Caki2 (cell line): ENCODE data around the gene ATOH8. TPM values are rescaled to one million over a fixed set of nuclear protein-coding genes. Genes with fewer than 3 reads are reported as not detected.

ENCODE experiments used
- DNase-seq: peaks from one replicate; pipeline ENCODE4 v3.0.0-alpha.2; 2015; ENCODE audit warnings: low read depth
- in situ Hi-C: cut with HindIII; loops from 2 replicates; pipeline ENCODE4 v1.10.0; 2016; ENCODE audit warnings: low sequenced_read_pairs, low pct_unique_long_range_greater_than_20kb, mixed read lengths
- total RNA-seq: library from RNA; depleted of rRNA; stranded (reverse); fragments of >200 nt; shearing (Covaris generic); gene quantifications from 2 replicates; pipeline ENCODE4 v1.2.3, GENCODE V29; 2014; ENCODE audit warnings: low replicate concordance

Gene ATOH8
- total RNA-seq, 1 experiment from 2014 or later = 12.9 TPM

DNA sequence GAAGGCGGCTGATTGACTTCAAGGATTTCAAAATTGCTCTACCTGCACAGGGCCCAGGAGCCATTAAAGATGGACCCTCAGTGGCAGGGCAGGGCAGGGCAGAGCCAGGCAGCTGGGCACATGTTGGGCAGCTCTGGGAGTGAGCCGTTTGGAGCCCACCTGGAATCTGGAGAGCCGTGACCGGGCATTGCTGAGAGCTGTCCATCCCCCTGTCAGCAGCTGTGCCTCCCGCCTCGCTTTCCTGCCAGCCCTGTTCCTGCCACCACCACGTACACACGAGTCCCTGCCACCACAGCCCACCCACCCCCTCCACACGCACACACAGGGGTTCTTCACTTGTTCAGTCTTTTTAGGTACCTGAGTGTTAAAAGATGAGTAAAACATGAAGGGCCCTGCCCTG lies 22.9 kb downstream of the ATOH8 start:
- DNase-seq = no peak
- in situ Hi-C loops = no loop called here

- DNase-seq = no peak
- in situ Hi-C loops = no loop called here
Observed at GRCh38 chr2:85777441-85777861, 23.7 kb downstream of the ATOH8 start.

- in situ Hi-C loops = no loop called here
- DNase-seq = no peak
Observed at GRCh38 chr2:85778646-85779379, 25.0 kb downstream of the ATOH8 start.

DNA sequence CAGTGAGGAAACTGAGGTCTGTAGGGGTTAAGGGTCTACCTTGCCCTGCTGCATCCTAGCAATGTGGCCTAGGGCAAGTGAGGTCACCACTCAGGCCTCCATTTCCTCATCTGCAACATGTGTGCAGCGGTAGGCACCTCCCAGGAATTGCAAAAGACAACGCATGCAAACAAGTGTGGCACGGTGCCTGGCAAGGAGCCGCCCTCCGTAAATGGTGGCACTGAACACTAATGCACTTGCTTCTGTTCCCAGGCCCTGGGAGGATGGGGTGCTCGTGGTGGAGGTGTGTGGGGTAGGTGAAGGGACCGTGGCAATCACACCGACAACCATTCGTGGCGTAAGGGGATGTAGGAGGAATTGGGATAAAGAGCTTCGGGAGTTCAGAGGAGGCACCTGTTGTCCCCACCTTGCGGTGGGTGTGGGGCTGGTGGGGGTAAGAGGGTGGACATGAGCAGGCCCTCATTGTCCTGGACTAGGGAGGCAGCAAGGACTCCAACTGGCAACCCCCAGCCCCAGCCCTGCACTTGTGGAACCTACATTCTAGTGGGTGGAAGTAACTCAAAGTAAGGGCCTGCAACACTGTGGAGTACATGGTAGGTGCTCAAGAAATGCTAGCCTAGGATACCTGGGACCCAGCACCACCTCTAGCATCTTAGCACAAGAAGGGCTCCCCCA lies 26.0 kb downstream of the ATOH8 start:
- no peak for DNase-seq
- in situ Hi-C loops = no loop called here

DNA sequence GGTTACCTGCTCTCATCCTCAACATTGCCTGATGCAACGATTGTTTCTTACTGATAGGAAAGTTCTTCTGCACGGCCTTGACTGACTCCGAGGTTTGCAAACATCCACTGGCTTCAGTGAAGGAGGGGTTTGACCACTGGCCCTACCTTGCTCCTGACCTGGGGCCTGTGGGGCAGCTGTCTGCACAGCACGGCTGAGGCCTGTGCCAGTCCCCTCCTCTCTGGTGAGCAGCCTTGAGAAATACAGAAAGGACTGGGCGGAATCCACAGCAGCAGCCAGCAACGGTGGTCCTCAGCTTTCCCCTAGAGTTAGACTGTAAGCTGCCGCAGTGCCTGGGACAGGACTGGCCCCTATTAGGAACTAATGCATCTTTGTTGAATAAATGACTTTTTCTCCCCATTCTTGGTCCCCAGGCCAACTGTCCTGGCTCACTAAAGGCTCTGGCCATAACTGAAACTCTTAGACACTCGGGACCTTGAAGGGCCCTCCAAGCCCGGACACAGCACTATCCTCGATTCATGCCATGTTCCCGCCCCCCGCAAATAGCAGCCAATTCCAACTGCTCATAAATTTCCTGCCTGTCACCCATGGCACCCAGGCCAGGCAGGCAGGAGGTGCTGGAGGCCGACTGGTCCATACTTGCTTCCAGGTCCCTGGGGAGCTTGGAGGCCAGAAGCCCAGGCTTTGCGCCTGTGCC lies 26.7 kb downstream of the ATOH8 start:
- no peak for DNase-seq
- in situ Hi-C loops = no loop called here

GRCh38 chr2:85781013-85781332 lies 27.2 kb downstream of the ATOH8 start:
- in situ Hi-C loops = no loop called here
- no peak for DNase-seq

DNA sequence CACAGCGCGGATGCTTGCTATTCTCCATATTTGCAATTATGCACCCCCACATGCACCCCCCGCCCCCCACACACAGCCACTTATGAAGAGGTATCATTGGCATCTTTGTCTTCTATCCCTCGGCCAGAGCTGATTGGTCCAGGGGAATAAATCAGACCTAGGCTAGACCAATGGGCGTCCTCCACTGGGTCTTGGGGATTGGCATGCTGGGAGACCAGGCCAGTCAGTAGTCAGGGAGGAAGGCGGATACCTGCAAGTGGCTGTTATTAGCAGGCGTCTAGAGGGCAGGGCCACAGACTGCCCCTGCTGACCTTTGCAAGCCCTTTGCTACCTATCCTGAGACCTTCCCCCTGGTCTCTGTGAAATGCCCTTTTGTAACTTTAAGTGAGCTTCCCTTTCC lies 30.0 kb downstream of the ATOH8 start:
- in situ Hi-C loops = no loop called here
- no peak for DNase-seq

DNA sequence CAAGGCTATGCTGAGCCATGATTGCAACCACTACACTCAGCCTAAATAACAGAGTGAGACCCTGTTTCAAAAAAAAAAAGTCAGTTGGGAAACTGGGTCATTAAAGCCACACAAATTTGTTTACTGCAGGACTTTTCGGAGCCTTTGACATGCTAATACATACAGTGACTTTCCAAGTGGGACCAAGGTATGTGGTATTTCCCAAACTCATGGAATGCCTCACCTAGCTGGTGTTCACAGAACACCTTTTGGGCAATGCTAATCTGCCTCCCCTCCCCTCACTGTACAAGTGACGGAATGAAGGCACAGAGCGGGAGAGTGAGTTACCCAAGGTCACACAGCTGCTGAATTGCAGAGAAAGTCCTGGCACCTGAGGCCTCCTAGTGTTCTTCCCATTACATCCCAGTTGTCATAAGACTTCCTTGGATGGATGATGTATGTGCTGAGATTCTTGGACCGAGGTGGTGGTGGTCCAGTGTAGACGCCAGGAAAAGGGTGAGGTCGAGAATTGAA lies 30.7 kb downstream of the ATOH8 start:
- DNase-seq = no peak
- in situ Hi-C loops = no loop called here

DNA sequence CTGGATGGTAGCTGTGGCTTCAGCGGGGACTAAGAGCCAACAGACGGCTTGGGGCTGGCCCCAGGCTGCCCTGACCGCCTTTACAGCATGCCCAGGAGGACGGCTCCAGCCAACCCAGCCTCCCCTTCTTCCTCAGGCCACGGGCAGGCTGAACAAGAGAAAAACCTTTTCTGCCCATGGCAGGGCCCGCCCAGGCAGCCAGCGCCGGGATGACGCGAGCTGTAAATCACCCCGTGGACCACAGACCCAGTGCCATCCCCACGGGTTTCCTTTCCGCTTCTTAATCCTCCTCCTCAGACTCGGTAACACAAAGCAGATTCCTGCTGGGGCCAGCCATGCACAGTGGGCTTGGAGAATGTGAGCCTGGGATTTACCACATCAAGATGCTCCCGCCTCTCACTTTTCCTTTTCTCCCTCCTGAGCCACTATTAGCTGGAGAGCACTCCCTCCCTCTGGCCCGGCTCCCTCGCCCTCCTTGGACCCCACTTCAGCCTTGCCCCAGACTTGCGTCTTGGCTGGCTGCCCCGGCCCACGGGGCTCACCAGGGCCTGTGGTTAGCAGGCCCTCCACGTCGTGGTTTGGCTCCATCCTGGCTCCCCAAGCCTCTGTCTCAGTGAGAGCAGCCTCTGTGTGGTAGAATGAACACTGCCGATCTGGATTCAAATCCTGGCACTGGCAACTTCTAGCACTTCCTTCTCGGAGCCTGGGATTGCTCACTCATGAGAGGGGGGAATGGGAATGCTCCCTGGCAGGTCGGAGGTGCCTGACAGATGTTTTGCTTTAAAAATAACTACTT lies 31.4 kb downstream of the ATOH8 start:
- in situ Hi-C loops = no loop called here
- DNase-seq = no peak

DNA sequence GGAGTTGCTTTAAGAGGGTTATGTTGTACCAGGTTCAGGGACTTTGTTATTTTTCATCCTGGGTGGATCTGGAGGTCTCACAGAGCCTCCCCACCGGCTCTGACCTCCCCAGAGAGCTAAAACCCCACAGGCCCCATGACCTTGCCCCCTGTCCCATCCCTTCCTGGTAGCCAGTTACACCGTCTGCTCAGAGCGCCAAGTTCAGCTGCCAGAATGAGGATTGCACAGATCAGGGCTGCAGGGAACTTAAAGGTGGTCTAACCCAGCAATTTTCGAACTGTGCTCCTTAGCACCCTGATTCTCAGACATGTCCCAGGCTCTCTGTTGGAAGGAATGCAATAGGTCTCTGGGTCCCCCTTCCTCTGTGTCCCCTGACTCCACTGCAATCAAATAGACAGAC lies 32.1 kb downstream of the ATOH8 start:
- in situ Hi-C loops = no loop called here

DNA sequence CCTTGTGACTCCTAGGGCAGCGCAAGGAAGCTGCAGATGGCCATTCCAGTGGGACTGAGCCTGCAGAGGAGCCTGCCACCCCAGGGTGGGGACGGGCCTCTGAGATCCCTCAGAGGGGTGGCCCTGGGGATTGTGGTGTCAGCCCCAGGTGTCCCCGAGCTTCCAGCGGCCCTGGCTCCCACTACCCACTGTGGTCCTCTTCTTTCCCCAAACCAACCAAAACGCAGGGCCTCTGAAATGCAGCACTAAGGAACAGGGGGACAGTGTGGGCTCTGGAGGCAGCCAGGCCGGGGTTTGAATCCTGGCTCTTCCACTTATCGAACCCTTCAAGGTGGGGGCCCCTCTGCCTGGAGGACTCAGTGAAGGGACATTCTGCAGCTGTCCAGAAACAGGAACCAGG lies 32.7 kb downstream of the ATOH8 start:
- in situ Hi-C loops = no loop called here

More for the DNA sequence above, 32.1 kb downstream of the ATOH8 start:
- DNase-seq = no peak

DNA sequence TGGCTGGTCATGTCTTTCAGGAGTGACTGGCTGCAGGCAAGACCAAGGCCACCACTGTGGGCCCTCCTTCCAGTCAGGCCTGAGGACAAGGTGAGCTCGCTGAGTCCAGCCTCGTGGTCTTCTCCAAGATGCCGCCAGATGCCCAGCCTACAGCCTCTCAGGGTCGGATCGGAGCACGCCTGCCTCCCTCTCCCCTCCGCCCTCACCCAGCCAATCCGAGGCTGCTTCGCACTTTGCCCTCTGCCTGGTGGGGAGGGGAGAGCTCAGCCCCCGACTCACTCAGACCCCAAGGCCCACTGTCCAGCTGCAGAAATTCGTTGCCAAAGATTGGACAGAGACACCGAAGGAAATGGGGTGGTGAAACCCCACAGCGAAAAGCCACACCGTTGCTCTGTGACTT lies 33.1 kb downstream of the ATOH8 start:
- in situ Hi-C loops = no loop called here
- no peak for DNase-seq

More for the DNA sequence above, 32.7 kb downstream of the ATOH8 start:
- DNase-seq = no peak

GRCh38 chr2:85787282-85787980 lies 33.6 kb downstream of the ATOH8 start:
- DNase-seq = no peak
- in situ Hi-C loops = no loop called here

DNA sequence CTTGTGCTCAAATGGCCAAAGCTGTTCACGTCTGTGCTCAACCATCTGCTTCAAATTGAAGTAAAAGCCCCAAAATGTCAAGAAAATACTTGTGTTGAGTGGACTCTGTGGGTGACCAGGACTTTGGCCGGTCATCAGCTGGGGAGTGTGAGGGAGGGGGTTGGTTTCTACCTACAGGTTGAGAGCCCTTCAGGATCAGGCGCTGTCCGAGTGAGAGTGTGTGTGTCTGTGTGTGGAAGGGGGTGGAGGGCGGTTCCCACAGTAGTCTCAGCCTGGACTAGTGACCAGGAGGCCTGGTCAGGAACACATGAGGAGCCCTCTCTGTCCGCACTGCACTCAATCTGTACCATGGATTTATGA lies 34.2 kb downstream of the ATOH8 start:
- in situ Hi-C loops = no loop called here
- DNase-seq = no peak

GRCh38 chr2:85788603-85789002 lies 34.8 kb downstream of the ATOH8 start:
- DNase-seq = no peak
- in situ Hi-C loops = no loop called here

GRCh38 chr2:85789271-85789670 lies 35.5 kb downstream of the ATOH8 start:
- in situ Hi-C loops = no loop called here
- DNase-seq = no peak

DNA sequence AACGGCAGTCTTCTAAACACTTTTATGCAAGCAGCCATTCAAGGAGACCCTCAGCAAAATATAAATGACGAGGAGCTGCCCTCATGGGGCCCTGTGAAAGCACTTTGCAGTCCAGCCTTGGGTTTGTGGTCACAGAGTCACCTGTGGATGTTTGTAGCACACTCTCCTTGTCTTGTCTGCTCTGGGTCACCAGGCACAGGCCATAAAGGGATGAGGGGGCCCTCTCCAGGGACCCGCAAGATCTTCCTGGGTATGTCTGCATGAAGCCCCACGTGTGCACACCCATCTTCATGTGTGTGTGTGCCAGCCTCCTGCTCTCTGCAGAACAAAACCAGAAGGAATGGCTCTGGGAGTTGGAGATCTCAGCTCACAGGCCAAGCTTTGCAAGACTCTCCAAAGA lies 36.2 kb downstream of the ATOH8 start:
- in situ Hi-C loops = no loop called here

DNA sequence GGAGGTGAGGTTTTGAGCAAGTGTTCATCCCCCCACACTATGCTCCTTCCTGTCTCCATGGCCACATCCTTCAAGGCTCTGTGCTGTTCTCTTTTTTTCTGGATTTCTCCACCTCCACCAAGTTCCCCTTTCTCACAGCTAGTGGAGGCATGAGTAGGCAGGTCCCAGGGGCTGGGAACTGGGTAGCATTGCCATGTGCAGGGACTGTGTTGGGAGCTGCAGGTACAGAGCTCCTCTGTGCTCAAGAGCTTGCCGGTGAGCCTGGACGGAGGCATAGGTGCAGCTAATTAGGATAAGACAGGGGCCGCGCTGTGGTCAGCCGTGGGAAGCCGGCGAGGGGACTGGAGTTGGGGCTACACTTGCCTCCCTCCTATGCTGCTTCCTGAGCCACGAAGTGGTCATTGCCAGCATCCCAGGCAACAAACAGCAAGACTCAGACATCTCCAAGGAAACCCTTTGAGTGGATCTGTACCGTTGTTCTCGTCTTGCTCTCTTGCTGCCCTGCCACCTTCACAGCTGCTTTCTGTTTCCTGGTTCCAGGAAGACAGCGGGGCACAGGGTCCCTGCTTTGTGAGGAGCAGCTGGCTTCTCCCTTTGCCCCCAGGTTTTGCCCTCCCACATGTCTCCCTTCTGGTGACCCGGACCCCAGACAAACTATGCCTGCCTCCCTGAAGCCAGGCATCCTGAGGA lies 36.9 kb downstream of the ATOH8 start:
- in situ Hi-C loops = no loop called here
- DNase-seq = no peak

More for the DNA sequence above, 36.2 kb downstream of the ATOH8 start:
- DNase-seq = no peak
